Mesenchymal stem cell (in vitro differentiated cells and primary cell): ENCODE results near the gene SERPINF2. TPM values are rescaled to one million over a fixed set of nuclear protein-coding genes. Genes with fewer than 3 reads are reported as not detected.

Source experiments
- DNase-seq: peaks from one replicate; pipeline ENCODE4 v3.0.0-alpha.2; 2013
- H2AFZ ChIP-seq: one replicate; pipeline ENCODE4 v1.6.1; 2013; ENCODE audit warnings: low read depth, mild to moderate bottlenecking, control low read depth, inconsistent platforms, low read length, moderate library complexity
- H2AK5ac ChIP-seq: 2 replicates; pipeline ENCODE4 v1.6.1; 2013; ENCODE audit warnings: low read length, moderate library complexity, mild to moderate bottlenecking, inconsistent platforms; ENCODE audit not compliant: severe bottlenecking
- H2BK120ac ChIP-seq: one replicate; pipeline ENCODE4 v1.6.1; 2013; ENCODE audit warnings: low read depth, mild to moderate bottlenecking, inconsistent platforms, low read length, moderate library complexity
- H2BK12ac ChIP-seq, 2 experiments: one replicate each; pipeline ENCODE4 v1.6.1; 2013; ENCODE audit warnings: inconsistent platforms in 2 of 2, low read length in 2 of 2, mild to moderate bottlenecking in 2 of 2, moderate library complexity in 2 of 2, control low read depth in 1 of 2
- H2BK15ac ChIP-seq: one replicate; pipeline ENCODE4 v1.6.1; 2013; ENCODE audit warnings: mild to moderate bottlenecking, low read depth, inconsistent platforms; ENCODE audit not compliant: poor library complexity, severe bottlenecking
- H2BK5ac ChIP-seq: 2 replicates; pipeline ENCODE4 v1.6.1; 2013; ENCODE audit warnings: low read depth, mild to moderate bottlenecking, low read length, control low read depth, inconsistent platforms; ENCODE audit not compliant: poor library complexity, severe bottlenecking
- H3K14ac ChIP-seq, 2 experiments: one replicate each; pipeline ENCODE4 v1.6.1; 2013; ENCODE audit warnings: inconsistent platforms in 2 of 2, low read length in 2 of 2, control low read depth in 1 of 2, mild to moderate bottlenecking in 1 of 2, moderate library complexity in 1 of 2
- H3K18ac ChIP-seq, 2 experiments: one replicate each; pipeline ENCODE4 v1.6.1; 2013; ENCODE audit warnings: inconsistent platforms in 2 of 2, low read length in 2 of 2, control low read depth in 1 of 2, low read depth in 1 of 2, mild to moderate bottlenecking in 1 of 2
- H3K23ac ChIP-seq, 2 experiments: one replicate each; pipeline ENCODE4 v1.6.1; 2013; ENCODE audit warnings: inconsistent platforms in 2 of 2, low read length in 2 of 2, mild to moderate bottlenecking in 2 of 2, moderate library complexity in 2 of 2, control low read depth in 1 of 2
- H3K27ac ChIP-seq: 2 replicates; pipeline ENCODE4 v1.5.1; 2013; ENCODE audit warnings: mild to moderate bottlenecking, moderate library complexity, low read length, control low read depth, inconsistent platforms; ENCODE audit not compliant: poor library complexity, severe bottlenecking
- H3K27me3 ChIP-seq, 2 experiments: 2 replicates each; pipeline versions ENCODE4 v1.6.1 to v1.7.0; 2013; ENCODE audit warnings: low read length in 2 of 2, mild to moderate bottlenecking in 2 of 2, moderate library complexity in 2 of 2, control low read depth in 1 of 2, inconsistent platforms in 1 of 2; ENCODE audit not compliant: control insufficient read depth in 1 of 2, insufficient read depth in 1 of 2
- H3K36me3 ChIP-seq, 2 experiments: 2 replicates each; pipeline versions ENCODE4 v1.6.1 to v1.7.0; 2013; ENCODE audit warnings: low read length in 2 of 2, control low read depth in 1 of 2, inconsistent platforms in 1 of 2, low read depth in 1 of 2, mild to moderate bottlenecking in 1 of 2; ENCODE audit not compliant: insufficient read depth in 2 of 2, control insufficient read depth in 1 of 2
- H3K4ac ChIP-seq, 2 experiments: one replicate each; pipeline ENCODE4 v1.6.1; 2013; ENCODE audit warnings: inconsistent platforms in 2 of 2, low read length in 2 of 2, mild to moderate bottlenecking in 2 of 2, moderate library complexity in 2 of 2, control low read depth in 1 of 2, low read depth in 1 of 2
- H3K4me1 ChIP-seq: 2 replicates; pipeline ENCODE4 v1.6.1; 2013; ENCODE audit warnings: low read depth, low read length, control low read depth; ENCODE audit not compliant: control insufficient read depth, insufficient read depth
- H3K4me2 ChIP-seq: 2 replicates; pipeline ENCODE4 v1.6.1; 2013; ENCODE audit warnings: low read length, mild to moderate bottlenecking, inconsistent platforms; ENCODE audit not compliant: poor library complexity, severe bottlenecking
- H3K4me3 ChIP-seq, 2 experiments: 2 replicates each; pipeline versions ENCODE4 v1.5.1 to v1.7.0; 2013; ENCODE audit warnings: low read length in 2 of 2, mild to moderate bottlenecking in 2 of 2, control low read depth in 1 of 2, low read depth in 1 of 2; ENCODE audit not compliant: insufficient read depth in 1 of 2
- H3K79me1 ChIP-seq: replicated peaks from 2 replicates; pipeline ENCODE4 v1.6.1; 2013; ENCODE audit warnings: mild to moderate bottlenecking, control low read depth, low read length, inconsistent platforms; ENCODE audit not compliant: poor library complexity, severe bottlenecking
- H3K9ac ChIP-seq: 2 replicates; pipeline ENCODE4 v1.7.0; 2013; ENCODE audit warnings: mild to moderate bottlenecking, low read length, moderate library complexity
- H3K9me3 ChIP-seq: 2 replicates; pipeline ENCODE4 v1.7.0; 2013; ENCODE audit warnings: mild to moderate bottlenecking, low read length; ENCODE audit not compliant: control insufficient read depth
- H4K8ac ChIP-seq: one replicate; pipeline ENCODE4 v1.6.1; 2013; ENCODE audit warnings: inconsistent platforms, mild to moderate bottlenecking, low read length, moderate library complexity
- H4K91ac ChIP-seq: one replicate; pipeline ENCODE4 v1.6.1; 2013; ENCODE audit warnings: mild to moderate bottlenecking, low read length, inconsistent platforms
- WGBS: methylation state at CpG from one replicate; pipeline ENCODE4 v1.1.7; 2013; ENCODE audit warnings: mixed read lengths; 5-methylcytosine and 5-hydroxymethylcytosine counted together
- polyA plus RNA-seq, 2 experiments: library from polyadenylated mRNA; stranded (reverse); fragments of 200-250 nt; gene quantifications; one replicate each; pipeline ENCODE4 v1.2.3, GENCODE V29; 2013

The SERPINF2 gene
- polyA plus RNA-seq (2013, experiment 1 of 2) = 0.03 TPM
- 0.01 TPM for polyA plus RNA-seq (2013, experiment 2 of 2)

DNA sequence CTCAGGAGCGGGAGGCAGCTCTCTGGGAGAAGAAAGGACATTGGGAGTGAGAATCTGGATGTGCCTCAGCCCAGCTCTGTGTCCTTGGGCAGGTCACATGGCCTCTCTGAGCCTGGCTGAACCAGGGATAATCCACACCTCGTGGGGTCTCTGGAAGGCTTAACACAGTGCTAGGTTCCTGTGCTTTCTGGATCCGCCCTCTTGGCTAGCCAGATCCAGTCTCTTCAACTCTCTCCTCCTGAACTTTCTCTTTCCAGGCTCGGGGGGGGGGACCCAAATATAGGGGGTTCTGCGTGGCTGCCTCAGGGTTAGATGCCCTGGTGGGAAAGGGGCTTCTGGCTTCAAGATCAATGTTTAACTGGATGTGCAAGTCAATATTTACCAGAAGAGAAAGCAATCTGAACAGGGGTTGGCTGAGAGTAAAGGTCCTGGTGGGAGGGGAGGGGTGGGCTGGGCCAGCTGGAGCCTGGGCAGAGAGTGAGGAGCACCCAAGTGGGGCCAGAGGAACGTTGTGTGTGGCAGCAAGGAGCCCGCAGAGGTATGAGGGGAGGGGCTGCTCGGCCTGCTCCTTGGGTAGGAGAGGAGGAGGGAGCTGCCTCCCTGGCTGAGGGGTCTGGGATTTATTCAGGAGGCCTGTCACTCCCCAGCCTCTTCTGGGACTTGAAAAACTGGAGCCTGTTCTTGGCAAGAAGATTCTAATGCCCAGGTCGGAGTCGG, at the start of gene SERPINF2:
Gene SERPINF2 (plus strand): TSS at position 501 of the 717 bp plus-strand sequence. CDS start 2,125 bp downstream, outside the sequence.
- H2BK12ac ChIP-seq = no peak within 1 kb of the TSS
- H3K79me1 ChIP-seq = peaks cover 3% of the 10 kb centered on the region
- no peak for DNase-seq
- peaks cover 0 to 5% of the 10 kb centered on the region in 2 experiments for H3K27me3 ChIP-seq
- WGBS = 68% methylated on average over 9 of the region's 10 CpGs
- H4K91ac ChIP-seq = no peak within 1 kb of the TSS
- peak within 1 kb of the TSS; percentile 26 for H2AK5ac ChIP-seq
- peak within 1 kb of the TSS; percentile 55 for H3K27ac ChIP-seq
- H2BK5ac ChIP-seq = peak within 1 kb of the TSS; percentile 79
- peaks cover 8 to 9% of the 10 kb centered on the region in 2 experiments for H3K36me3 ChIP-seq
- peaks cover 22% of the 10 kb centered on the region for H3K4me1 ChIP-seq
- no peak within 1 kb of the TSS for H3K4me3 ChIP-seq
- H3K18ac ChIP-seq = no peak within 1 kb of the TSS
- H3K4me2 ChIP-seq = peak within 1 kb of the TSS; percentile 54
- H3K9ac ChIP-seq = no peak within 1 kb of the TSS
- H3K9me3 ChIP-seq = no peaks in the 10 kb centered on the region
- no peak within 1 kb of the TSS for H3K4ac ChIP-seq
- peak within 1 kb of the TSS; percentile 5 for H2BK120ac ChIP-seq
- H2AFZ ChIP-seq = no peak within 1 kb of the TSS
- no peak within 1 kb of the TSS for H3K14ac ChIP-seq
- no peak within 1 kb of the TSS for H3K23ac ChIP-seq
- H2BK15ac ChIP-seq = peak within 1 kb of the TSS; percentile 68
- H4K8ac ChIP-seq = no peak within 1 kb of the TSS

DNA sequence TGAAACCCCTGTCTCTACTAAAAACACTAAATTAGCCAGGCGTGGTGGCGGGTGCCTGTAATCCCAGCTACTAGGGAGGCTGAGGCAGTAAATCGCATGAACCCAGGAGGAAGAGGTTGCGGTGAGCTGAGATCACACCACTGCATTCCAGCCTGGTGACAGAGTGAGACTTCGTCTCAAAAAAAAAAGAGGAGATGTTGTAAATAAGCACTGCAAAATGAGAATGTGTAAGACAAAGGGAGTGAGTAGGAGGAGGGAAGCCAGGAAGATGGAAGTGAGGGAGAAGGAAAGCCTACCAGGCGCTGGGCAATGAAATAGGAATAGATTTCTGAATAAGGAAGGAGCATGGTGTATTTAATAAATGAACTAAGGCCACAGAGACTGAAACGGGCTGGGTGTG, 49.3 kb upstream of the SERPINF2 start:
- Histone ChIP-seq H3K9me3 (peaks cover 4% of the 10 kb centered on the region), H3K27me3 (no peaks in the 10 kb centered on the region), H3K4me1 (no peaks in the 10 kb centered on the region), H3K23ac (no peak overlapping the region), H2AFZ (no peak overlapping the region), H3K14ac (no peak overlapping the region), H3K79me1 (no peaks in the 10 kb centered on the region), H3K4me2 (no peak overlapping the region), H2BK12ac (no peak overlapping the region), H3K27ac (no peak overlapping the region), H4K8ac (no peak overlapping the region), H4K91ac (no peak overlapping the region), H2BK15ac (no peak overlapping the region), H3K36me3 (no peaks in the 10 kb centered on the region), H2BK5ac (no peak overlapping the region), H2AK5ac (no peak overlapping the region), H3K9ac (no peak overlapping the region), H2BK120ac (no peak overlapping the region), H3K4ac (no peak overlapping the region), H3K18ac (no peak overlapping the region), H3K4me3 (no peak overlapping the region)
- DNase-seq = peak; percentile 71
- 69% methylated on average over 7 of the region's 7 CpGs for WGBS

DNA sequence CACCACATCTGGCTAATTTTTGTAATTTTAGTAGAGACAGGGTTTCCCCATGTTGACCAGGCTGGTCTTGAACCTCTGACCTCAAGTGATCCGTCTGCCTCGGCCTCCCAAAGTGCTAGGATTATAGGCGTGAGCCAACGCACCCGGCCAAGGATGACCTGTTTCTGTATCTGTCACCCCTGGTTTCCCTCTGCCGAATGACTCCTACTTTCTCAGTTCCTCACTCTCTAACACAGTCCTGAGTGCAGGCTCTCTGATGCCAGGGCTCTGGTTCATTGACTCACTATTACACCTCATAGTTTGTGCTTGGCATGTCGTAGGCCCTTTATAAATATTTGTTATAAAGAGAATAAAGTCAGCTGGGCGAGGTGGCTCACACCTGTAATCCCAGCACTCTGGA, 47.3 kb upstream of the SERPINF2 start:
- Histone ChIP-seq H3K9me3 (peaks cover 4% of the 10 kb centered on the region), H2AFZ (no peak overlapping the region), H3K23ac (no peak overlapping the region), H3K79me1 (no peaks in the 10 kb centered on the region), H3K18ac (no peak overlapping the region), H3K4ac (no peak overlapping the region), H3K4me2 (no peak overlapping the region), H2BK12ac (no peak overlapping the region), H3K4me3 (no peak overlapping the region), H3K9ac (no peak overlapping the region), H3K27ac (no peak overlapping the region), H2BK5ac (no peak overlapping the region), H3K36me3 (no peaks in the 10 kb centered on the region), H2BK120ac (no peak overlapping the region), H2BK15ac (no peak overlapping the region), H3K27me3 (no peaks in the 10 kb centered on the region), H3K14ac (no peak overlapping the region), H4K91ac (no peak overlapping the region), H4K8ac (no peak overlapping the region), H2AK5ac (no peak overlapping the region), H3K4me1 (no peaks in the 10 kb centered on the region)
- WGBS = 89% methylated on average over 8 of the region's 8 CpGs
- no peak for DNase-seq

DNA sequence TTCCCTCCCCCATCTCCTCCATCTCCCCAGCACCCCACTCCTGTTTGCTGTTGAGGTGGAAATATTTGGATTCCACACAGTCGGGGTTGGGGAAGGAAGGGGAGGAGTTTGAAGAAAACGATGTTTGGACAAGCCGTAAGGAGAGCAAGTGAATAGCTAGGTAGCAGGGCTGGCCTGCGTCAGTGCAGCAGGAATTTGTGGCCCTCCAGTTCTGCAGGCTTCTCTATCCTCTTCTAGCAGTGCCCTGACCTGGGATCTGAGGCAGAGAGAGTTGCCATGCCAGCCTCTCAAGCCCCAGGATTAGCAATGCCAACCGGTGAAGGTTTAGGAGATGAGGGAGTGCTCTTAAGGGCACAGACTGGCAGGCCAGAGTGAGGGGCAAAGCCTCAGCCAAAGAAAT, 45.0 kb upstream of the SERPINF2 start:
- Histone ChIP-seq H2BK120ac (no peak overlapping the region), H3K27me3 (no peaks in the 10 kb centered on the region), H3K4ac (no peak overlapping the region), H3K4me1 (no peaks in the 10 kb centered on the region), H3K23ac (no peak overlapping the region), H3K4me2 (no peak overlapping the region), H2BK15ac (no peak overlapping the region), H3K14ac (no peak overlapping the region), H4K8ac (no peak overlapping the region), H3K79me1 (no peaks in the 10 kb centered on the region), H3K36me3 (no peaks in the 10 kb centered on the region), H2BK12ac (no peak overlapping the region), H3K27ac (no peak overlapping the region), H2BK5ac (no peak overlapping the region), H3K4me3 (no peak overlapping the region), H3K9ac (no peak overlapping the region), H3K9me3 (no peaks in the 10 kb centered on the region), H2AFZ (peak overlapping the region; percentile 51), H4K91ac (no peak overlapping the region), H3K18ac (no peak overlapping the region), H2AK5ac (no peak overlapping the region)
- WGBS = 55% methylated on average over 5 of the region's 5 CpGs
- DNase-seq = no peak
